GM10266 (cell line): ENCODE results near the gene PTPRJ.
A peak's percentile ranks its signal among the peaks of the same experiment; 100 is the strongest.
"Not testable (repeated sequence)": the region's sequence is repeated elsewhere in the genome, so short reads cannot be mapped to it uniquely, and the experiment has no call there.

Source experiments
- DNase-seq: peaks from one replicate; pipeline ENCODE4 v3.0.0; 2012; ENCODE audit errors: extremely low spot score
- CTCF ChIP-seq: IDR thresholded peaks from 2 replicates; pipeline ENCODE4 v1.5.1; 2012; ENCODE audit warnings: mild to moderate bottlenecking, low read depth; ENCODE audit not compliant: control insufficient read depth, insufficient read depth; ENCODE audit errors: missing control alignments

The PTPRJ gene

GRCh38 chr11:48172818-48173609 is 192.7 kb downstream of the PTPRJ start:
- DNase-seq, result peak; percentile 69
- peak; percentile 86 for TF ChIP-seq CTCF

- DNase-seq, result no peak
- TF ChIP-seq CTCF, result no peak
Measured at GRCh38 chr11:48177661-48178060, 197.3 kb downstream of the PTPRJ start.

- no peak for DNase-seq
- TF ChIP-seq CTCF, result no peak
Measured at GRCh38 chr11:48180627-48181026, 200.3 kb downstream of the PTPRJ start.

GRCh38 chr11:48182860-48183526 is 202.6 kb downstream of the PTPRJ start:
- TF ChIP-seq CTCF, result no peak
- no peak for DNase-seq

GRCh38 chr11:48184452-48184851 is 204.1 kb downstream of the PTPRJ start:
- no peak for DNase-seq
- TF ChIP-seq CTCF, result no peak

GRCh38 chr11:48190906-48191654 is 210.7 kb downstream of the PTPRJ start:
- DNase-seq, result not testable (repeated sequence)

GRCh38 chr11:48193876-48194275 is 213.5 kb downstream of the PTPRJ start:
- no peak for DNase-seq

More at GRCh38 chr11:48193876-48194275, 213.5 kb downstream of the PTPRJ start:
- no peak for TF ChIP-seq CTCF
